PC-3 (cell line): Measurements from ENCODE around the gene GRIA4.

Source experiments
- CTCF ChIP-seq: fragments of 300-600 bp; sonication (generic); conservative IDR thresholded peaks from 2 replicates; pipeline ENCODE4 v1.5.1; 2017; ENCODE audit warnings: antibody characterized with exemption, low read depth, mild to moderate bottlenecking, low read length
- EZH2 ChIP-seq: fragments of 300-600 bp; sonication (generic); IDR thresholded peaks from one replicate; pipeline ENCODE4 v1.6.1; 2017; ENCODE audit warnings: antibody characterized with exemption, mild to moderate bottlenecking, low read length; ENCODE audit not compliant: unreplicated experiment

GRCh38 chr11:105618343-105618955, 8.6 kb downstream of the GRIA4 start:
- no peak for TF ChIP-seq EZH2
- no peak for TF ChIP-seq CTCF
